Uterus (tissue), 4 donors: ENCODE measurements around the gene CLPX. TPM values are rescaled to one million over a fixed set of nuclear protein-coding genes. Genes with fewer than 3 reads are reported as not detected.
"Not testable (repeated sequence)": the region's sequence is repeated elsewhere in the genome, so short reads cannot be mapped to it uniquely, and the experiment has no call there.

Experiments
- DNase-seq, 2 donors: peaks; one replicate each; pipeline ENCODE4 v3.0.0-alpha.2; 2019 to 2020
- H3K27ac ChIP-seq, 2 donors: fragments of 200-600 bp; sonication (generic); 1 replicate in 1 of 2; 2 replicates in 1 of 2; pipeline ENCODE4 v1.5.1; 2016 to 2018
- H3K27me3 ChIP-seq, 2 donors: fragments of 200-600 bp; sonication (generic); one replicate each; pipeline ENCODE4 v1.5.1; 2018 to 2019; ENCODE audit warnings: control low read depth in 1 of 2
- H3K36me3 ChIP-seq, 2 donors: fragments of 200-600 bp; sonication (generic); one replicate each; pipeline ENCODE4 v1.5.1; 2019; ENCODE audit warnings: control low read depth in 1 of 2
- H3K4me1 ChIP-seq, 2 donors: fragments of 200-600 bp; sonication (generic); one replicate each; pipeline ENCODE4 v1.5.1; 2018 to 2019; ENCODE audit warnings: control low read depth in 1 of 2
- H3K4me3 ChIP-seq, 2 donors: fragments of 200-600 bp; sonication (generic); 1 replicate in 1 of 2; 2 replicates in 1 of 2; pipeline ENCODE4 v1.5.1; 2018 to 2019; ENCODE audit warnings: mild to moderate bottlenecking in 1 of 2
- H3K9me3 ChIP-seq, 2 donors: fragments of 200-600 bp; sonication (generic); one replicate each; pipeline ENCODE4 v1.5.1; 2019; ENCODE audit warnings: control low read depth in 1 of 2
- CTCF ChIP-seq, 4 experiments: fragments of 200-600 bp in 2 of 4; fragments of 450-650 bp in 2 of 4; sonication (generic) in 2 of 4; IDR thresholded peaks; one replicate each; pipeline ENCODE4 v1.5.1; 2016 to 2019; ENCODE audit warnings: antibody characterized with exemption in 4 of 4, mild to moderate bottlenecking in 2 of 4, moderate library complexity in 1 of 4
- POLR2A ChIP-seq, 2 donors: fragments of 450-650 bp; IDR thresholded peaks; one replicate each; pipeline ENCODE4 v1.6.1; 2016; ENCODE audit warnings: antibody characterized with exemption in 2 of 2, mild to moderate bottlenecking in 1 of 2, moderate library complexity in 1 of 2
- intact Hi-C: fragments of 100-400 bp; cut with DNase I; formaldehyde crosslinking; loops from one replicate; pipeline ENCODE4 v1.15.1; 2023; ENCODE audit warnings: low total_unique reads
- total RNA-seq, 4 donors: library from RNA; depleted of rRNA in 3 of 4; stranded (reverse); fragments of >200 nt in 3 of 4; gene quantifications; one replicate each; pipeline versions ENCODE4 v1.1.0 to v1.2.4, GENCODE V29; 2014 to 2023
- donor health status: DM: yes; HTN: yes; CAD: no.

Gene CLPX
- total RNA-seq, 4 donors from 2014 or later: 21.0 to 85.2 (median 51.8) TPM

- no peaks in the 10 kb centered on the region for H3K4me1 ChIP-seq
- H3K27ac ChIP-seq: no peak overlapping the region
- no peak for DNase-seq
- no peaks in the 10 kb centered on the region for H3K9me3 ChIP-seq
- no peaks in the 10 kb centered on the region for H3K27me3 ChIP-seq
- H3K4me3 ChIP-seq: no peak overlapping the region
- TF ChIP-seq POLR2A (IDR thresholded peaks at IDR 0.05) (no peak), CTCF (IDR thresholded peaks at IDR 0.05) (no peak)
- intact Hi-C loops: no loop called here
- no peaks in the 10 kb centered on the region for H3K36me3 ChIP-seq
Measured at GRCh38 chr15:65146438-65146837, 38.7 kb downstream of the CLPX start.

DNA sequence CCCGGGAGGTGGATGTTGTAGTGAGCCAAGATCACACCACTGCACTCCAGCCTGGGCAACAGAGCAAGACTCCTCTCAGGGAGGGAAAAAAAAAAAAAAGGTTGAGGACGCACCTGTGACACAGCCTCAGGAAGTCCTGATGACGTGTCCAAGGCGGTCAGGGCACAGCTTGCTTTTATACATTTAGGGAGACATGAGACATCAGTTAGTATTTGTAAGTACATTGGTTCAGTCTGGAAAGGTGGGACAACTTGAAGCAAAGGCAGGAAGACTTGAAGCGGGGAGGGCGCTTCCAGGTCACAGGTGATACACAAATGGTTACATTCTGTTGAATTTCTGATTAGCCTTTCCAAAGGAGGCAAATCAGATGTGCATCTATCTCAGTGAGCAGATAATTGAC, 46.5 kb downstream of the CLPX start:
- H3K27me3 ChIP-seq, intact Hi-C loops, H3K4me1 ChIP-seq, H3K9me3 ChIP-seq, H3K4me3 ChIP-seq, H3K36me3 ChIP-seq, H3K27ac ChIP-seq, DNase-seq: not testable (repeated sequence)

DNA sequence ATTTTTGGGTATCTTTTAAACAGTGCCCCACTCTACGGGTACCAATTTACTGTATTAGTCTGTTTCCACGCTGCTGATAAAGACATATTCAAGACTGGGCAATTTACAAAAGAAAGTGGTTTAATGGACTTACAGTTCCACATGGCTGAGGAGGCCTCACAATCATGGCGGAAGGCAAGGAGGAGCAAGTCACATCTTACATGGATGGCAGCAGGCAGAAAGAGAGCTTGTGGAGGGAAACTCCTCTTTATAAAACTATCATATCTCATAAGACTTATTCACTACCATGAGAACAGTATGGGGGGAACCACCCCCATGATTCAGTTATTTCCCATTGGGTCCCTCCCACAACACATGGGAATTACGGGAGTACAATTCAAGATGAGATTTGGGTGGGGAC, 47.2 kb downstream of the CLPX start:
- intact Hi-C loops, H3K27ac ChIP-seq, H3K4me3 ChIP-seq, H3K9me3 ChIP-seq, DNase-seq, H3K36me3 ChIP-seq, H3K4me1 ChIP-seq, H3K27me3 ChIP-seq: not testable (repeated sequence)

DNA sequence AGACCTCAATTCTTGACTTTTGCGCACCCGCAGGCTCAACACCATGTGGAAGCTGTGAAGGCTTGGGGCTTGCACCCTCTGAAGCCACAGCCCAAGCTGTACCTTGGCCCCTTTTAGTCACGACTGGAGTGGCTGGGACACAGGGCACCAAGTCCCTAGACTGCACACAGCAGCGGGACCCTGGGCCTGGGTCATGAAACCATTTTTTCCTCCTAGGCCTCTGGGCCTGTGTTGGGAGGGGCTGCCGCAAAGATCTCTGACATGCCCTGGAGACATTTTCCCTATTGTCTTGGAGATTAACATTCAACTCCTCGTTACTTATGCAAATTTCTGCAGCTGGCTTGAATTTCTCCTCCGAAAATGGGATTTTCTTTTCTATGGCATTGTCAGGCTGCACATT, 48.1 kb downstream of the CLPX start:
- DNase-seq, H3K4me1 ChIP-seq, H3K27ac ChIP-seq, H3K27me3 ChIP-seq, H3K9me3 ChIP-seq, intact Hi-C loops, H3K4me3 ChIP-seq, H3K36me3 ChIP-seq: not testable (repeated sequence)

- Histone ChIP-seq H3K9me3 (no peaks in the 10 kb centered on the region), H3K4me3 (no peak overlapping the region), H3K36me3 (no peaks in the 10 kb centered on the region), H3K27me3 (no peaks in the 10 kb centered on the region), H3K4me1 (peaks cover 0 to 7% of the 10 kb centered on the region in 2 donors), H3K27ac (no peak overlapping the region)
- intact Hi-C loops: no loop called here
- TF ChIP-seq CTCF (IDR thresholded peaks at IDR 0.05): no peak
- no peak for DNase-seq
Measured at GRCh38 chr15:65134538-65134937, 50.6 kb downstream of the CLPX start.

GRCh38 chr15:65133548-65134200, 51.5 kb downstream of the CLPX start, which contains the start of gene PDCD7:
TSS of gene PDCD7 (minus strand) at chr15:65133808. CDS start at chr15:65133781, 27 bp downstream.
- H3K27ac ChIP-seq: peak within 1 kb of the TSS; percentile 77 to 87
- no peaks in the 10 kb centered on the region for H3K9me3 ChIP-seq
- H3K27me3 ChIP-seq: no peaks in the 10 kb centered on the region
- H3K4me1 ChIP-seq: peaks cover 0 to 7% of the 10 kb centered on the region in 2 donors
- H3K4me3 ChIP-seq: peak within 1 kb of the TSS; percentile 60 to 70
- peak; percentile 80 to 87 for DNase-seq
- intact Hi-C loops: no loop called here
- TF ChIP-seq CTCF (IDR thresholded peaks at IDR 0.05) (no peak), POLR2A (IDR thresholded peaks at IDR 0.05) (peak; percentile 16 to 59)
- H3K36me3 ChIP-seq: no peaks in the 10 kb centered on the region
